Neural crest cell (in vitro differentiated cells): Measurements from ENCODE around the gene PLEKHG3. TPM values are rescaled to one million over a fixed set of nuclear protein-coding genes. Genes with fewer than 3 reads are reported as not detected.

Source experiments
- DNase-seq: peaks from one replicate; pipeline ENCODE4 v3.0.0; 2021; ENCODE audit warnings: low read depth, mixed read lengths, low spot score
- H3K27ac Mint-ChIP-seq: one replicate; pipeline ENCODE4 v1.8.0; 2021; ENCODE audit warnings: mild to moderate bottlenecking, mixed read lengths; ENCODE audit not compliant: unreplicated experiment
- H3K27me3 Mint-ChIP-seq: 2 replicates; pipeline ENCODE4 v1.8.0; 2021; ENCODE audit warnings: low read depth, mild to moderate bottlenecking, mixed read lengths
- H3K36me3 Mint-ChIP-seq: 2 replicates; pipeline ENCODE4 v1.8.0; 2021; ENCODE audit warnings: low read depth, mild to moderate bottlenecking, mixed read lengths
- H3K4me1 Mint-ChIP-seq: 2 replicates; pipeline ENCODE4 v1.8.0; 2021; ENCODE audit warnings: mixed read lengths
- H3K4me3 Mint-ChIP-seq: one replicate; pipeline ENCODE4 v1.8.0; 2021; ENCODE audit warnings: mild to moderate bottlenecking, mixed read lengths
- H3K9me3 Mint-ChIP-seq: 2 replicates; pipeline ENCODE4 v1.8.0; 2021; ENCODE audit warnings: mixed read lengths
- CTCF ChIP-seq: fragments of 200-600 bp; sonication (generic); conservative IDR thresholded peaks from 2 replicates; pipeline ENCODE4 v1.5.0; 2021; ENCODE audit warnings: antibody characterized with exemption, mild to moderate bottlenecking
- total RNA-seq: library from RNA; stranded (reverse); gene quantifications from 2 replicates; pipeline ENCODE4 v1.2.1, GENCODE V29; 2021

Gene PLEKHG3
- total RNA-seq, 1 donor from 2014 or later = 43.4 TPM

GRCh38 chr14:64728106-64728505 lies 23.9 kb downstream of the PLEKHG3 start:
- Mint-ChIP-seq H3K9me3 (no peaks in the 10 kb centered on the region), H3K36me3 (peaks cover 12% of the 10 kb centered on the region), H3K27ac (no peak overlapping the region), H3K27me3 (peaks cover 88% of the 10 kb centered on the region), H3K4me1 (peaks cover 36% of the 10 kb centered on the region), H3K4me3 (no peak overlapping the region)
- no peak for DNase-seq
- TF ChIP-seq CTCF = no peak

- peaks cover 12% of the 10 kb centered on the region for H3K36me3 Mint-ChIP-seq
- peaks cover 31% of the 10 kb centered on the region for H3K4me1 Mint-ChIP-seq
- no peak overlapping the region for H3K4me3 Mint-ChIP-seq
- TF ChIP-seq CTCF = no peak
- DNase-seq = no peak
- H3K9me3 Mint-ChIP-seq = no peaks in the 10 kb centered on the region
- H3K27ac Mint-ChIP-seq = peak overlapping the region; percentile 27
- peaks cover 88% of the 10 kb centered on the region for H3K27me3 Mint-ChIP-seq
Observed at GRCh38 chr14:64728856-64729255, 24.6 kb downstream of the PLEKHG3 start.

GRCh38 chr14:64729386-64730060 lies 25.3 kb downstream of the PLEKHG3 start:
- DNase-seq = no peak
- Mint-ChIP-seq H3K4me1 (peaks cover 25% of the 10 kb centered on the region), H3K27ac (peak overlapping the region; percentile 65), H3K4me3 (no peak overlapping the region), H3K9me3 (no peaks in the 10 kb centered on the region), H3K36me3 (peaks cover 12% of the 10 kb centered on the region), H3K27me3 (peaks cover 86% of the 10 kb centered on the region)
- no peak for TF ChIP-seq CTCF

GRCh38 chr14:64730061-64730440 lies 25.8 kb downstream of the PLEKHG3 start:
- Mint-ChIP-seq H3K36me3 (peaks cover 12% of the 10 kb centered on the region), H3K4me1 (peaks cover 23% of the 10 kb centered on the region), H3K27ac (peak overlapping the region; percentile 65), H3K27me3 (peaks cover 86% of the 10 kb centered on the region), H3K4me3 (no peak overlapping the region), H3K9me3 (no peaks in the 10 kb centered on the region)
- DNase-seq = no peak
- TF ChIP-seq CTCF = no peak

- peaks cover 84% of the 10 kb centered on the region for H3K27me3 Mint-ChIP-seq
- H3K4me1 Mint-ChIP-seq = peaks cover 22% of the 10 kb centered on the region
- no peak overlapping the region for H3K4me3 Mint-ChIP-seq
- peaks cover 12% of the 10 kb centered on the region for H3K36me3 Mint-ChIP-seq
- no peak for TF ChIP-seq CTCF
- no peak for DNase-seq
- no peaks in the 10 kb centered on the region for H3K9me3 Mint-ChIP-seq
- H3K27ac Mint-ChIP-seq = no peak overlapping the region
Observed at GRCh38 chr14:64730681-64731080, 26.5 kb downstream of the PLEKHG3 start.
